Panc1 (cell line): ENCODE results near the gene MLLT3. TPM values are rescaled to one million over a fixed set of nuclear protein-coding genes. Genes with fewer than 3 reads are reported as not detected.

Source experiments
- ATAC-seq: fragments of 200-7000 bp; cut with Tn5 transposase; 2 replicates; pipeline ENCODE4 v1.9.1; 2020; ENCODE audit warnings: mild to moderate bottlenecking, moderate library complexity
- BruUV-seq: library from RNA; stranded (reverse); fragments of 400-500 nt; replicated peaks from 2 replicates; lab custom pipeline; 2021; lab: Mats Ljungman, UMichigan
- CTCF ChIA-PET: fragments of 300-600 bp; sonication (Branson Sonifier 250); formaldehyde crosslinking; loops from one replicate; lab custom pipeline; 2022; ENCODE audit warnings: antibody characterized with exemption; lab: Charles Lee
- POLR2A ChIA-PET: fragments of 300-600 bp; sonication (Branson Sonifier 250); formaldehyde crosslinking; loops from one replicate; lab custom pipeline; 2022; ENCODE audit warnings: antibody characterized with exemption; lab: Charles Lee
- DNase-seq: peaks from one replicate; pipeline ENCODE4 v3.0.0-alpha.2; 2010; ENCODE audit warnings: low read depth, low spot score
- H3K27ac ChIP-seq: 2 replicates; pipeline ENCODE4 v1.5.1; 2011; ENCODE audit warnings: mild to moderate bottlenecking, low read length, inconsistent platforms
- H3K27me3 ChIP-seq: fragments of 200-500 bp; sonication (Bioruptor generic); 2 replicates; pipeline ENCODE4 v1.6.0; 2014; ENCODE audit warnings: low read length, inconsistent platforms; ENCODE audit not compliant: control insufficient read depth, insufficient read depth
- H3K36me3 ChIP-seq: fragments of 200-500 bp; sonication (Bioruptor generic); 2 replicates; pipeline ENCODE4 v1.5.1; 2014; ENCODE audit warnings: inconsistent platforms, mild to moderate bottlenecking, low read length, moderate library complexity; ENCODE audit not compliant: control insufficient read depth, insufficient read depth
- H3K4me1 ChIP-seq: 2 replicates; pipeline ENCODE4 v1.5.1; 2011; ENCODE audit warnings: inconsistent platforms, mild to moderate bottlenecking, low read length, moderate library complexity; ENCODE audit not compliant: control insufficient read depth, insufficient read depth
- H3K4me3 ChIP-seq, 2 experiments: 2 replicates each; pipeline ENCODE4 v1.5.1; 2011 to 2012; ENCODE audit warnings: low read depth in 2 of 2, low read length in 2 of 2, mild to moderate bottlenecking in 2 of 2, inconsistent platforms in 1 of 2, moderate library complexity in 1 of 2
- H3K9me3 ChIP-seq: fragments of 200-500 bp; sonication (Bioruptor generic); 2 replicates; pipeline ENCODE4 v1.5.1; 2014; ENCODE audit warnings: low read depth, mild to moderate bottlenecking, inconsistent platforms, low read length, moderate library complexity; ENCODE audit not compliant: control insufficient read depth, insufficient read depth
- CTCF ChIP-seq: fragments of 450-650 bp; IDR thresholded peaks from 2 replicates; pipeline ENCODE4 v1.5.1; 2017; ENCODE audit warnings: mild to moderate bottlenecking
- POLR2AphosphoS5 ChIP-seq: IDR thresholded peaks from 2 replicates; pipeline ENCODE4 v1.6.1; 2012; ENCODE audit warnings: mild to moderate bottlenecking, low read depth, low read length, moderate library complexity
- REST ChIP-seq, 2 experiments: IDR thresholded peaks; 2 replicates each; pipeline ENCODE4 v1.6.1; 2011 to 2012; ENCODE audit warnings: low read depth in 2 of 2, control low read depth in 1 of 2, low read length in 1 of 2, mild to moderate bottlenecking in 1 of 2, moderate library complexity in 1 of 2; ENCODE audit not compliant: insufficient read depth in 1 of 2
- SIN3A ChIP-seq: IDR thresholded peaks from 2 replicates; pipeline ENCODE4 v1.6.1; 2012; ENCODE audit warnings: low read depth, mild to moderate bottlenecking, low read length, moderate library complexity, borderline replicate concordance; ENCODE audit not compliant: insufficient read depth
- TCF7L2 ChIP-seq: IDR thresholded peaks from 2 replicates; pipeline ENCODE4 v1.6.1; 2011; ENCODE audit warnings: mild to moderate bottlenecking, low read depth, low read length, inconsistent platforms
- in situ Hi-C: cut with HindIII; loops from 2 replicates; pipeline ENCODE4 v1.10.0; 2016; ENCODE audit warnings: low sequenced_read_pairs, low pct_unique_long_range_greater_than_20kb
- intact Hi-C: fragments of 100-400 bp; cut with micrococcal nuclease; formaldehyde crosslinking; loops from one replicate; pipeline ENCODE4 v1.10.0; 2022; ENCODE audit not compliant: unreplicated experiment
- total RNA-seq: library from RNA; stranded (reverse); gene quantifications from one replicate; pipeline ENCODE4 v1.2.1, GENCODE V29; 2021; ENCODE audit not compliant: unreplicated experiment

The MLLT3 gene
- total RNA-seq, 1 experiment from 2014 or later, result 0.49 TPM

- intact Hi-C loops (loop anchor here (10.0 kb wide), 1 partner anchor 692 kb away; no protein-coding TSS in a partner anchor), in situ Hi-C loops (no loop called here)
- no TSS peak for BruUV-seq
- TF ChIP-seq REST (IDR thresholded peaks at IDR 0.05; ENCODE audit: insufficient read depth in 1 of 2, low read depth in 2 of 2, low read length in 1 of 2) (no peak), POLR2AphosphoS5 (no peak), TCF7L2 (no peak), CTCF (no peak)
- H3K27me3 ChIP-seq, result peaks cover 2% of the 10 kb centered on the region; the same call in 1 of the 2 replicates
- DNase-seq, result no peak
- POLR2A ChIA-PET, result no interaction called here
- no peak overlapping the region for H3K27ac ChIP-seq
- no peak for ATAC-seq
- no peaks in the 10 kb centered on the region for H3K4me1 ChIP-seq
- H3K9me3 ChIP-seq, result no peaks in the 10 kb centered on the region
- no peak overlapping the region for H3K4me3 ChIP-seq
- H3K36me3 ChIP-seq, result no peaks in the 10 kb centered on the region; the same call in 1 of the 2 replicates
- CTCF ChIA-PET, result no interaction called here
Observed at GRCh38 chr9:20616808-20617207, 5.5 kb downstream of the MLLT3 start.

- CTCF ChIA-PET, result no interaction called here
- in situ Hi-C loops, result no loop called here
Observed at GRCh38 chr9:20614602-20615216, 7.6 kb downstream of the MLLT3 start.

GRCh38 chr9:20611691-20612287 is 10.5 kb downstream of the MLLT3 start:
- H3K27me3 ChIP-seq, result no peaks in the 10 kb centered on the region
- H3K4me3 ChIP-seq, result no peak overlapping the region
- TF ChIP-seq SIN3A, result no peak
- no peak for TF ChIP-seq CTCF
- TF ChIP-seq REST (IDR thresholded peaks at IDR 0.05; ENCODE audit: insufficient read depth in 1 of 2, low read depth in 2 of 2, low read length in 1 of 2), result no peak
- no peak for TF ChIP-seq TCF7L2
- TF ChIP-seq POLR2AphosphoS5, result no peak
- H3K9me3 ChIP-seq, result no peaks in the 10 kb centered on the region
- in situ Hi-C loops, result no loop called here
- no peak overlapping the region for H3K27ac ChIP-seq
- ChIA-PET CTCF (no interaction called here), POLR2A (no interaction called here)
- DNase-seq (no peak), ATAC-seq (no peak)
- no TSS peak for BruUV-seq
- H3K36me3 ChIP-seq, result no peaks in the 10 kb centered on the region
- intact Hi-C loops, result loop anchor here (10.0 kb wide), 1 partner anchor 687 kb away; no protein-coding TSS in a partner anchor
- no peaks in the 10 kb centered on the region for H3K4me1 ChIP-seq

More at GRCh38 chr9:20614602-20615216, 7.6 kb downstream of the MLLT3 start:
- intact Hi-C loops, result loop anchor here (10.0 kb wide), 1 partner anchor 690 kb away; no protein-coding TSS in a partner anchor
- no peak overlapping the region for H3K4me3 ChIP-seq
- H3K36me3 ChIP-seq, result no peaks in the 10 kb centered on the region
- no peaks in the 10 kb centered on the region for H3K9me3 ChIP-seq
- no TSS peak for BruUV-seq
- H3K4me1 ChIP-seq, result no peaks in the 10 kb centered on the region
- POLR2A ChIA-PET, result no interaction called here
- no peak overlapping the region for H3K27ac ChIP-seq
- no peak for DNase-seq
- ATAC-seq, result no peak
- peaks cover 2% of the 10 kb centered on the region; the same call in 1 of the 2 replicates for H3K27me3 ChIP-seq
- no peak for TF ChIP-seq POLR2AphosphoS5
